GM18861 (cell line): ENCODE results near the gene IGLL5.
"Not testable (repeated sequence)": the region's sequence is repeated elsewhere in the genome, so short reads cannot be mapped to it uniquely, and the experiment has no call there.

Source experiments
- ATAC-seq: cut with Tn5 transposase; IDR thresholded peaks from one replicate; pipeline ENCODE4 v1.9.1; 2021; ENCODE audit not compliant: unreplicated experiment

The IGLL5 gene

GRCh38 chr22:22899342-22900080, 11.9 kb downstream of the IGLL5 start:
- not testable (repeated sequence) for ATAC-seq

- not testable (repeated sequence) for ATAC-seq
Observed at GRCh38 chr22:22900527-22901205, 13.1 kb downstream of the IGLL5 start.

GRCh38 chr22:22901578-22902218, 14.1 kb downstream of the IGLL5 start:
- ATAC-seq = no peak

GRCh38 chr22:22902247-22903001, 14.8 kb downstream of the IGLL5 start:
- no peak for ATAC-seq

GRCh38 chr22:22903355-22903777, 15.8 kb downstream of the IGLL5 start:
- no peak for ATAC-seq

GRCh38 chr22:22903781-22904192, 16.2 kb downstream of the IGLL5 start:
- not testable (repeated sequence) for ATAC-seq

GRCh38 chr22:22904736-22905135, 17.1 kb downstream of the IGLL5 start:
- ATAC-seq = not testable (repeated sequence)

GRCh38 chr22:22906391-22906790, 18.8 kb downstream of the IGLL5 start:
- not testable (repeated sequence) for ATAC-seq

- no peak for ATAC-seq
Observed at GRCh38 chr22:22906907-22907550, 19.4 kb downstream of the IGLL5 start.

- ATAC-seq = no peak
Observed at GRCh38 chr22:22907551-22908494, 20.2 kb downstream of the IGLL5 start.

- ATAC-seq = no peak
Observed at GRCh38 chr22:22908495-22908861, 20.9 kb downstream of the IGLL5 start.

GRCh38 chr22:22908941-22909604, 21.5 kb downstream of the IGLL5 start:
- no peak for ATAC-seq

- ATAC-seq = no peak
Observed at GRCh38 chr22:22909605-22910271, 22.1 kb downstream of the IGLL5 start.

GRCh38 chr22:22910272-22911240, 22.9 kb downstream of the IGLL5 start:
- no peak for ATAC-seq

GRCh38 chr22:22911327-22912134, 23.9 kb downstream of the IGLL5 start:
- ATAC-seq = no peak

GRCh38 chr22:22912135-22912987, 24.7 kb downstream of the IGLL5 start:
- no peak for ATAC-seq
